CD14-positive monocyte (primary cell): ENCODE results near the gene RPS6KA6. TPM values are rescaled to one million over a fixed set of nuclear protein-coding genes. Genes with fewer than 3 reads are reported as not detected.

Experiments used
- DNase-seq, 3 donors: peaks; one replicate each; pipeline ENCODE4 v3.0.0-alpha.2; 2011 to 2022
- H2AFZ ChIP-seq: 2 replicates; pipeline ENCODE4 v1.6.0; 2012; ENCODE audit warnings: mild to moderate bottlenecking, low read depth, low read length, inconsistent platforms; ENCODE audit not compliant: insufficient read depth, poor library complexity, severe bottlenecking
- H3K27ac ChIP-seq, 2 donors: 1 replicate in 1 of 2; 2 replicates in 1 of 2; pipeline ENCODE4 v1.5.1; 2012 to 2013; ENCODE audit warnings: low read length in 2 of 2, control low read depth in 1 of 2, inconsistent platforms in 1 of 2, low read depth in 1 of 2, mild to moderate bottlenecking in 1 of 2
- H3K27me3 ChIP-seq, 2 donors: one replicate each; pipeline versions ENCODE4 v1.6.0 to v1.6.1; 2011 to 2013; ENCODE audit warnings: low read length in 2 of 2; ENCODE audit not compliant: control insufficient read depth in 2 of 2, insufficient read depth in 2 of 2
- H3K36me3 ChIP-seq, 2 donors: replicated peaks in 1 of 2; 1 replicate in 1 of 2; 2 replicates in 1 of 2; pipeline versions ENCODE4 v1.5.1 to v1.6.1; 2012 to 2013; ENCODE audit warnings: low read length in 2 of 2, control low read depth in 1 of 2, inconsistent platforms in 1 of 2, mild to moderate bottlenecking in 1 of 2; ENCODE audit not compliant: insufficient read depth in 2 of 2, control insufficient read depth in 1 of 2
- H3K4me1 ChIP-seq, 2 donors: 1 replicate in 1 of 2; 2 replicates in 1 of 2; pipeline versions ENCODE4 v1.5.1 to v1.6.1; 2012 to 2013; ENCODE audit warnings: low read length in 2 of 2, control low read depth in 1 of 2, inconsistent platforms in 1 of 2, mild to moderate bottlenecking in 1 of 2, moderate library complexity in 1 of 2; ENCODE audit not compliant: insufficient read depth in 2 of 2, control insufficient read depth in 1 of 2
- H3K4me2 ChIP-seq: replicated peaks from 2 replicates; pipeline ENCODE3; 2012; ENCODE audit warnings: low read length, moderate library complexity, mild to moderate bottlenecking; ENCODE audit not compliant: poor library complexity, severe bottlenecking; ENCODE audit errors: extremely low read depth
- H3K4me3 ChIP-seq, 3 experiments: fragments of 200-600 bp in 1 of 3; sonication (generic) in 1 of 3; replicated peaks in 1 of 3; 1 replicate in 2 of 3; 2 replicates in 1 of 3; pipeline ENCODE4 v1.5.1; 2011 to 2013; ENCODE audit warnings: low read length in 3 of 3, mild to moderate bottlenecking in 3 of 3, control low read depth in 2 of 3, low read depth in 2 of 3, inconsistent platforms in 1 of 3, moderate library complexity in 1 of 3
- H3K79me2 ChIP-seq: 2 replicates; pipeline ENCODE4 v1.6.0; 2012; ENCODE audit warnings: mild to moderate bottlenecking, control low read depth, inconsistent platforms, low read length, moderate library complexity; ENCODE audit not compliant: insufficient read depth
- H3K9ac ChIP-seq: 2 replicates; pipeline ENCODE4 v1.6.0; 2017; ENCODE audit warnings: low read length, mild to moderate bottlenecking; ENCODE audit not compliant: insufficient read depth, poor library complexity, severe bottlenecking
- H3K9me3 ChIP-seq, 2 donors: replicated peaks in 1 of 2; 1 replicate in 1 of 2; 2 replicates in 1 of 2; pipeline versions ENCODE4 v1.5.1 to v1.6.1; 2012 to 2013; ENCODE audit warnings: low read length in 2 of 2, control low read depth in 1 of 2; ENCODE audit not compliant: control insufficient read depth in 1 of 2, insufficient read depth in 1 of 2
- H4K20me1 ChIP-seq: 2 replicates; pipeline ENCODE4 v1.6.0; 2012; ENCODE audit warnings: mild to moderate bottlenecking, low read length, control low read depth, moderate library complexity; ENCODE audit not compliant: insufficient read depth
- H3K27ac Mint-ChIP-seq, 7 donors: one replicate each; pipeline ENCODE4 v1.8.0; 2020; ENCODE audit warnings: mild to moderate bottlenecking in 7 of 7, mixed read lengths in 7 of 7, moderate library complexity in 6 of 7, inconsistent platforms in 2 of 7
- H3K27me3 Mint-ChIP-seq, 3 donors: one replicate each; pipeline ENCODE4 v1.8.0; 2021 to 2022; ENCODE audit warnings: low read depth in 3 of 3, mild to moderate bottlenecking in 3 of 3, mixed read lengths in 3 of 3, moderate library complexity in 3 of 3, inconsistent platforms in 1 of 3
- H3K36me3 Mint-ChIP-seq, 2 donors: one replicate each; pipeline ENCODE4 v1.8.0; 2020; ENCODE audit warnings: mixed read lengths in 2 of 2, inconsistent platforms in 1 of 2, mild to moderate bottlenecking in 1 of 2
- H3K4me1 Mint-ChIP-seq: one replicate; pipeline ENCODE4 v1.8.0; 2020; ENCODE audit warnings: mild to moderate bottlenecking, mixed read lengths
- H3K4me3 Mint-ChIP-seq, 2 donors: one replicate each; pipeline ENCODE4 v1.8.0; 2020; ENCODE audit warnings: mild to moderate bottlenecking in 2 of 2, mixed read lengths in 2 of 2, moderate library complexity in 1 of 2
- H3K9me3 Mint-ChIP-seq, 7 donors: one replicate each; pipeline ENCODE4 v1.8.0; 2020 to 2022; ENCODE audit warnings: mixed read lengths in 7 of 7, mild to moderate bottlenecking in 6 of 7, moderate library complexity in 6 of 7, inconsistent platforms in 2 of 7
- CTCF ChIP-seq: fragments of 200-600 bp; IDR thresholded peaks from one replicate; pipeline ENCODE4 v1.8.0; 2022; ENCODE audit warnings: antibody characterized with exemption, mild to moderate bottlenecking
- WGBS: methylation state at CpG from one replicate; pipeline ENCODE4 v1.1.5; 2013; ENCODE audit warnings: missing lambda C conversion rate; ENCODE audit not compliant: insufficient coverage; 5-methylcytosine and 5-hydroxymethylcytosine counted together
- intact Hi-C, 2 donors: fragments of 100-400 bp; cut with micrococcal nuclease; formaldehyde crosslinking; loops; one replicate each; pipeline versions ENCODE4 v1.15.0 to v1.15.1; 2023
- polyA plus RNA-seq, 3 donors: library from polyadenylated mRNA; depleted of rRNA in 1 of 3; unstranded in 2 of 3; stranded (reverse) in 1 of 3; fragments of 300-500 nt in 2 of 3; fragments of >200 nt in 1 of 3; fragmentation: Illumina TruSeq in 2 of 3; gene quantifications; 1 replicate in 2 of 3; 2 replicates in 1 of 3; pipeline ENCODE4 v1.2.3, GENCODE V29; 2012 to 2021

Gene RPS6KA6
- polyA plus RNA-seq, 3 donors: not detected

- Histone ChIP-seq H3K9ac (no peak overlapping the region), H4K20me1 (no peaks in the 10 kb centered on the region), H2AFZ (no peak overlapping the region), H3K36me3 (no peaks in the 10 kb centered on the region), H3K4me1 (no peaks in the 10 kb centered on the region), H3K4me3 (no peak overlapping the region), H3K27me3 (no peaks in the 10 kb centered on the region), H3K4me2 (no peak overlapping the region), H3K27ac (no peak overlapping the region), H3K9me3 (no peaks in the 10 kb centered on the region), H3K79me2 (no peaks in the 10 kb centered on the region)
- Mint-ChIP-seq H3K4me3 (no peak overlapping the region), H3K27ac (no peak overlapping the region), H3K27me3 (no peaks in the 10 kb centered on the region), H3K4me1 (no peaks in the 10 kb centered on the region), H3K9me3 (peaks cover 0 to 3% (median 0%) of the 10 kb centered on the region in 7 donors), H3K36me3 (no peaks in the 10 kb centered on the region)
- TF ChIP-seq CTCF: no peak
- no CpG with 5 or more reads among the region's 1 CpG for WGBS
- intact Hi-C loops: no loop called here
- DNase-seq: no peak
These were observed 34.5 kb downstream of the RPS6KA6 start for GRCh38 chrX:84153538-84153937.

- no peaks in the 10 kb centered on the region for H3K27me3 Mint-ChIP-seq
- no peak for TF ChIP-seq CTCF
- Histone ChIP-seq H3K27ac (no peak overlapping the region), H3K4me3 (no peak overlapping the region), H2AFZ (no peak overlapping the region), H3K9me3 (no peaks in the 10 kb centered on the region), H3K4me2 (no peak overlapping the region), H3K4me1 (no peaks in the 10 kb centered on the region), H3K36me3 (no peaks in the 10 kb centered on the region), H3K79me2 (no peaks in the 10 kb centered on the region), H3K27me3 (no peaks in the 10 kb centered on the region), H4K20me1 (no peaks in the 10 kb centered on the region), H3K9ac (no peak overlapping the region)
- no peak overlapping the region for H3K27ac Mint-ChIP-seq
- H3K4me1 Mint-ChIP-seq: no peaks in the 10 kb centered on the region
- no peaks in the 10 kb centered on the region for H3K36me3 Mint-ChIP-seq
- H3K4me3 Mint-ChIP-seq: no peak overlapping the region
- WGBS: no CpG with 5 or more reads among the region's 3 CpGs
- intact Hi-C loops: no loop called here
- no peak for DNase-seq
- peaks cover 0 to 2% (median 0%) of the 10 kb centered on the region in 7 donors for H3K9me3 Mint-ChIP-seq
These were observed 43.0 kb downstream of the RPS6KA6 start for GRCh38 chrX:84144991-84145390.
